IPS DF 4.7 (cell line): Measurements from ENCODE around the gene OR51B4.
A peak's percentile ranks its signal among the peaks of the same experiment; 100 is the strongest.
"Not testable (repeated sequence)": the region's sequence is repeated elsewhere in the genome, so short reads cannot be mapped to it uniquely, and the experiment has no call there.

Experiments used
- DNase-seq: peaks from one replicate; pipeline ENCODE4 v3.0.0-alpha.2; 2013; ENCODE audit warnings: low spot score; ENCODE audit errors: extremely low read depth

OR51B4 gene

GRCh38 chr11:5294342-5294995 lies 7.3 kb downstream of the OR51B4 start:
- not testable (repeated sequence) for DNase-seq

GRCh38 chr11:5293028-5293427 lies 8.7 kb downstream of the OR51B4 start:
- no peak for DNase-seq

GRCh38 chr11:5291207-5291838 lies 10.4 kb downstream of the OR51B4 start:
- DNase-seq: no peak

- no peak for DNase-seq
Observed at GRCh38 chr11:5290106-5290505, 11.6 kb downstream of the OR51B4 start.

- DNase-seq: no peak
Observed at GRCh38 chr11:5289696-5290095, 12.1 kb downstream of the OR51B4 start.

GRCh38 chr11:5288906-5289550 lies 12.7 kb downstream of the OR51B4 start:
- DNase-seq: no peak

- DNase-seq: no peak
Observed at GRCh38 chr11:5288108-5288905, 13.4 kb downstream of the OR51B4 start.

- DNase-seq: no peak
Observed at GRCh38 chr11:5286901-5287300, 14.8 kb downstream of the OR51B4 start.

GRCh38 chr11:5286351-5286750 lies 15.4 kb downstream of the OR51B4 start:
- no peak for DNase-seq

- DNase-seq: no peak
Observed at GRCh38 chr11:5285703-5286340, 15.9 kb downstream of the OR51B4 start.

GRCh38 chr11:5284637-5285036 lies 17.1 kb downstream of the OR51B4 start:
- DNase-seq: no peak

GRCh38 chr11:5283882-5284281 lies 17.9 kb downstream of the OR51B4 start:
- DNase-seq: no peak

GRCh38 chr11:5283086-5283485 lies 18.7 kb downstream of the OR51B4 start:
- no peak for DNase-seq

GRCh38 chr11:5282628-5283027 lies 19.1 kb downstream of the OR51B4 start:
- no peak for DNase-seq

- no peak for DNase-seq
Observed at GRCh38 chr11:5281596-5281995, 20.1 kb downstream of the OR51B4 start.

- peak; percentile 75 for DNase-seq
Observed at GRCh38 chr11:5280582-5281102, 21.1 kb downstream of the OR51B4 start.

- DNase-seq: no peak
Observed at GRCh38 chr11:5279471-5280090, 22.2 kb downstream of the OR51B4 start.

GRCh38 chr11:5277807-5278382 lies 23.9 kb downstream of the OR51B4 start:
- DNase-seq: no peak

GRCh38 chr11:5276697-5277096 lies 25.0 kb downstream of the OR51B4 start:
- DNase-seq: no peak

GRCh38 chr11:5275369-5276110 lies 26.2 kb downstream of the OR51B4 start:
- no peak for DNase-seq
